ENCODE data around the gene NIP7. TPM values are rescaled to one million over a fixed set of nuclear protein-coding genes. Genes with fewer than 3 reads are reported as not detected.
A peak's percentile ranks its signal among the peaks of the same experiment; 100 is the strongest.

NIP7 gene
- total and polyA plus RNA-seq, 8 donors = 0.89 to 18.9 (median 11.3) TPM; not detected in 1

DNA sequence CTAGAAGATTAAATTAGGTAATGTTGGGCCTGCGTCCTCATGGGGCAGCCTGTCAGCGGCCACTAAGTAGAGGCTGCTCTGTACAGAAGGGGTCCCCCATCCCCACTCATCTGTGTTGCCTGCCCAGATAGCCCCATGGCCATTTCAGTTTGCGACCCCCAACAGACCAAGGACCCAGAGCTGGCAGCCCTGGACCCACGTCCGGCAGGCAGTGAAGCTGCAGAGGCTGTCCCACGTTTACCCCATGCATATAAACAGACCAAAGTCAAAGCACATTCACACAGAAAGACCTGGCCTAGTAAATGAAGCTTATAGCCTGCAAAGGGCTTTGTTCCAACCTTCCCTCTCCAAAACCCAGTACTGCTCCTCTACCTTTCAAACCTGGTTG, 13.8 kb upstream of the NIP7 start:
- no peak overlapping the region for H3K27ac ChIP-seq
- intact Hi-C loops (cut with DNase I; ENCODE audit: low total_unique reads) = no loop called here
- H3K36me3 ChIP-seq = peaks cover 55 to 78% (median 72%) of the 10 kb centered on the region in 4 donors
- H3K27me3 ChIP-seq = no peaks in the 10 kb centered on the region
- WGBS, 5 donors = 78 to 87% (median 80%) methylated on average over 6 of the region's 6 CpGs
- no peak overlapping the region for H3K4me3 ChIP-seq
- H3K4me1 ChIP-seq = peaks cover 32 to 64% (median 60%) of the 10 kb centered on the region in 4 donors
- TF ChIP-seq POLR2A (IDR thresholded peaks at IDR 0.05) (no peak), EP300 (IDR thresholded peaks at IDR 0.05) (no peak), POLR2AphosphoS5 (IDR thresholded peaks at IDR 0.05) (no peak)
- TF ChIP-seq, protein P1, sequence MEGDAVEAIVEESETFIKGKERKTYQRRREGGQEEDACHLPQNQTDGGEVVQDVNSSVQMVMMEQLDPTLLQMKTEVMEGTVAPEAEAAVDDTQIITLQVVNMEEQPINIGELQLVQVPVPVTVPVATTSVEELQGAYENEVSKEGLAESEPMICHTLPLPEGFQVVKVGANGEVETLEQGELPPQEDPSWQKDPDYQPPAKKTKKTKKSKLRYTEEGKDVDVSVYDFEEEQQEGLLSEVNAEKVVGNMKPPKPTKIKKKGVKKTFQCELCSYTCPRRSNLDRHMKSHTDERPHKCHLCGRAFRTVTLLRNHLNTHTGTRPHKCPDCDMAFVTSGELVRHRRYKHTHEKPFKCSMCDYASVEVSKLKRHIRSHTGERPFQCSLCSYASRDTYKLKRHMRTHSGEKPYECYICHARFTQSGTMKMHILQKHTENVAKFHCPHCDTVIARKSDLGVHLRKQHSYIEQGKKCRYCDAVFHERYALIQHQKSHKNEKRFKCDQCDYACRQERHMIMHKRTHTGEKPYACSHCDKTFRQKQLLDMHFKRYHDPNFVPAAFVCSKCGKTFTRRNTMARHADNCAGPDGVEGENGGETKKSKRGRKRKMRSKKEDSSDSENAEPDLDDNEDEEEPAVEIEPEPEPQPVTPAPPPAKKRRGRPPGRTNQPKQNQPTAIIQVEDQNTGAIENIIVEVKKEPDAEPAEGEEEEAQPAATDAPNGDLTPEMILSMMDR (IDR thresholded peaks at IDR 0.05) = no peak
- DNase-seq = no peak
- no peaks in the 10 kb centered on the region for H3K9me3 ChIP-seq

DNA sequence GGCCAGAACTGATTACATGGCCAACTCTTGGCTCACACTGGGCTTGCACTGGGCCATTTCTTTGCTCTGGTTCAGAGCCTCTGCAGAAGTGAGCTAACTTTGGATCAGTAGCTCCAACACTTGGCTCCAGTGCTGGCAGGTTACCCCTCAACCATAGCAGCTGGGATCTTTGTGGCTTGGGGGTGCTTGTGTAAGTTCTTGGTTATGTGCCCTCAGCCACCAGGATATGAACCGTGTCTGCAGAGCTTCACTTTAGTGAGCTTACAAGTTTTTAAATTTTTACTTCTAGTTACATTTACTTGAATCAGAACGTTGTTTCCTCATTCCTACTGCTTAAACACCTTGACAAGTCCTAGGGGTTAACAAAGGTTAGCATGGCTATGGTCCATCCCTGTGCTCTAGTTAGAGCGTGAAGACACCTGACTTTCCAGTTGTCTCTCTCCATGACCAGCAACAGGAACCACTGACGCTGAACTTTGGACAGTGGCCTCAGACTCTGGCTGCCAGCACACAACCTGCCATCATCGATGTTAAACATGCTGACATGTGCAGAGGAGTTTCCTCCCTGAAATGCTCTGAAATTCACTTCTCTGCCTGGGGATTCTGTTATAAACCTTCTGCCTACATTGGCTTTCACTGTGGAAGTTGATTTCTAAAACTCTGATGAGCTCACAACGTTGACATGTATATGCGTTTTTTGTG, 13.2 kb upstream of the NIP7 start:
- Histone ChIP-seq H3K9me3 (no peaks in the 10 kb centered on the region), H3K27ac (no peak overlapping the region), H3K4me3 (no peak overlapping the region), H3K4me1 (peaks cover 37 to 69% (median 65%) of the 10 kb centered on the region in 4 donors), H3K36me3 (peaks cover 50 to 73% (median 66%) of the 10 kb centered on the region in 4 donors), H3K27me3 (no peaks in the 10 kb centered on the region)
- WGBS, 5 donors = 37 to 52% (median 39%) methylated on average over 7 of the region's 7 CpGs
- DNase-seq = peak in 1 of 2 donors; percentile 57
- TF ChIP-seq, protein P1 (IDR thresholded peaks at IDR 0.05) = no peak
- no peak for TF ChIP-seq EP300 (IDR thresholded peaks at IDR 0.05)
- no peak for TF ChIP-seq POLR2A (IDR thresholded peaks at IDR 0.05)
- no peak for TF ChIP-seq POLR2AphosphoS5 (IDR thresholded peaks at IDR 0.05)
- intact Hi-C loops (cut with DNase I; ENCODE audit: low total_unique reads) = no loop called here

DNA sequence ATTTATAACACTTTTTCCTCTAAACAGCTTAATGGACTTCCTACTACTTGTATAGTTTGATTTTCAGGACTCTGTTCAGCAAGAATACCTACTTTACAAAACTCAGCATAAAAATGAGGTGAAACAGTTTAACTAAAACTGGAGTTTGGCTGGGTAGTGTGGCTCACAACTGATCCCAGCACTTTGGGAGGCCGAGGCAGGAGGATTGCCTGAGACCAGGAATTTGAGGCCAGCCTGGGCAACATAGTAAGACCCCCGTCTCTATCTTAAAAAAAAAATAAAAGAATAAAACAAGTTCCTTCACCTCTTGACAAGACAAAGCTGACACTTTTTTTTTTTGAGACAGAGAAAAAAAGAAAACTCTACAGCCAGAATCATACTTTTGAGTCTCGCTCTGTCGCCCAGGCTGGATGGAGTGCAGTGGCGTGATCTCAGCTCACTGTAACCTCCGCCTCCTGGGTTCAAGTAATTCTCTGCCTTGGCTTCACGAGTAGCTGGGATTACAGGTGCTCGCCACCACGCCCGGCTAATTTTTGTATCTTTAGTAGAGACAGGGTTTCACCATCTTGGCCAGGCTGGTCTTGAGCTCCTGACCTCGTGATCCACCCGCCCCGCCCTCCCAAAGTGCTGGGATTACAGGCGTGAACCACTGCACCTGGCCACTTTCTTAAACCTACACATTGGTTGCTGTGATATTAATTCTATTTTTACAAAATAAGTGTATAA, 11.8 kb upstream of the NIP7 start:
- intact Hi-C loops (cut with DNase I; ENCODE audit: low total_unique reads) = no loop called here
- Histone ChIP-seq H3K27me3 (no peaks in the 10 kb centered on the region), H3K4me3 (no peak overlapping the region), H3K27ac (peak overlapping the region in 1 of 5 donors; percentile 91), H3K9me3 (no peaks in the 10 kb centered on the region), H3K36me3 (peaks cover 36 to 72% (median 65%) of the 10 kb centered on the region in 4 donors), H3K4me1 (peaks cover 39 to 81% (median 74%) of the 10 kb centered on the region in 4 donors)
- no peak for DNase-seq
- 86 to 88% (median 87%) methylated on average over 14 of the region's 14 CpGs for WGBS, 5 donors
- TF ChIP-seq EP300 (IDR thresholded peaks at IDR 0.05) = no peak
- no peak for TF ChIP-seq POLR2A (IDR thresholded peaks at IDR 0.05)
- TF ChIP-seq, protein P1 (IDR thresholded peaks at IDR 0.05) = no peak
- TF ChIP-seq POLR2AphosphoS5 (IDR thresholded peaks at IDR 0.05) = no peak

DNA sequence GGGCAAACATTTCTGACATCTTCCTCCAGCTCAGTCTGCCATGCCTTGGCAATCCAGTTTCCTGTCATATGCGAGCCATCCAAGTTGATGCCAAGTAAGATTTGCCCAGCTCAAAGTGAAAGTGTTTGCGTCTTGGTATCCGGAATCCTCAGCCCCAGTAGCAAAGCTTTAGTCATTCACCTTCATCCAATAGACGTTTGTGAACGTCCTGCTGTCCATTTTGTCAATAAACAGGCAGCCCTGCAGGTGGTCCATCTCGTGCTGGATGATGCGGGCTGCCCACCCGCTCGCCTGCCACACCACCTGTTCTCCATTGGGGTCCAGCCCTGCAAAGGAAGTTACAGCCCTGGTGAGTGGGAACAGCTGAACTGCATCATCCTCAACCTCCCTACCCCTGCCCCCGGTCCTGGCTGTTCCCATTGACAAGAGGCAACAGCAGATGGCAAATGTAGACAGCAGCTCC, 10.7 kb upstream of the NIP7 start:
- no peak for TF ChIP-seq POLR2A (IDR thresholded peaks at IDR 0.05)
- no peak for DNase-seq
- Histone ChIP-seq H3K4me3 (peak overlapping the region; percentile 82 to 99 (median 92)), H3K4me1 (peaks cover 39 to 86% (median 76%) of the 10 kb centered on the region in 4 donors), H3K36me3 (peaks cover 33 to 72% (median 65%) of the 10 kb centered on the region in 4 donors), H3K9me3 (no peaks in the 10 kb centered on the region), H3K27me3 (no peaks in the 10 kb centered on the region), H3K27ac (peak overlapping the region in 2 of 5 donors; percentile 41 to 91)
- intact Hi-C loops (cut with DNase I; ENCODE audit: low total_unique reads) = no loop called here
- 30 to 49% (median 43%) methylated on average over 10 of the region's 10 CpGs for WGBS, 5 donors
